Measurements from ENCODE around the gene PABPC1L.

DNA sequence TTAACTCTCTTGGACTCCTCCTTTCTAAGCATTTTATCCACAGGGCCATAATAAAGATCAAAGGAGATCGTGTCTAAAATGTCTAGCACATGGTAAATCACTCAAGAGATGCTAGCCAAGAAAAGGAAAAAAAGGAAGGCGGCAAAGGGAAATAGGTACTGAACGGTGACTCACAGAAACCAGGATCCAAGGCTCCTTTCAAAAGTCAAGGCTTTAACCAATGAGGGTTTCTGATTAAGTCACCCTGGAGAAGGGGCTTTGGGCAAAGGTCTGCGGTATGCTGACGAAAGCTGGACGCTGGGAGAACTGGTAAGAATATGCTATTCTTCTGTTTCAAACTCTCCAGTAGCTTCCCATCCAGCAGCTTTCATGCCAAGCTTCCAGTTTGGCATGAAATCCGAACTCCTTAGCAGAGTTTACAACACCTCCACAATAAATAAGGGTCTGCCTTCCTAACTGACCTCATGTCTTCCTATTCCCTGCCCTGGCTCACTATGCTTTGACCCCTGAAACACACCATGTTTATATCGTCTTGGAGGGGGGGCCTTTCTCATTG is 49.3 kb downstream of the PABPC1L start:
- TF ChIP-seq, protein P1, sequence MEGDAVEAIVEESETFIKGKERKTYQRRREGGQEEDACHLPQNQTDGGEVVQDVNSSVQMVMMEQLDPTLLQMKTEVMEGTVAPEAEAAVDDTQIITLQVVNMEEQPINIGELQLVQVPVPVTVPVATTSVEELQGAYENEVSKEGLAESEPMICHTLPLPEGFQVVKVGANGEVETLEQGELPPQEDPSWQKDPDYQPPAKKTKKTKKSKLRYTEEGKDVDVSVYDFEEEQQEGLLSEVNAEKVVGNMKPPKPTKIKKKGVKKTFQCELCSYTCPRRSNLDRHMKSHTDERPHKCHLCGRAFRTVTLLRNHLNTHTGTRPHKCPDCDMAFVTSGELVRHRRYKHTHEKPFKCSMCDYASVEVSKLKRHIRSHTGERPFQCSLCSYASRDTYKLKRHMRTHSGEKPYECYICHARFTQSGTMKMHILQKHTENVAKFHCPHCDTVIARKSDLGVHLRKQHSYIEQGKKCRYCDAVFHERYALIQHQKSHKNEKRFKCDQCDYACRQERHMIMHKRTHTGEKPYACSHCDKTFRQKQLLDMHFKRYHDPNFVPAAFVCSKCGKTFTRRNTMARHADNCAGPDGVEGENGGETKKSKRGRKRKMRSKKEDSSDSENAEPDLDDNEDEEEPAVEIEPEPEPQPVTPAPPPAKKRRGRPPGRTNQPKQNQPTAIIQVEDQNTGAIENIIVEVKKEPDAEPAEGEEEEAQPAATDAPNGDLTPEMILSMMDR (IDR thresholded peaks at IDR 0.05) = no peak
- TF ChIP-seq ZFX (IDR thresholded peaks at IDR 0.05; ENCODE audit: borderline replicate concordance) = no peak
